Fibroblast of the aortic adventitia (primary cell): ENCODE measurements around the gene TRIM67. TPM values are rescaled to one million over a fixed set of nuclear protein-coding genes. Genes with fewer than 3 reads are reported as not detected.

Source experiments
- DNase-seq: peaks from one replicate; pipeline ENCODE4 v3.0.0-alpha.2; 2010; ENCODE audit warnings: low read depth
- H3K4me3 ChIP-seq: 2 replicates; pipeline ENCODE4 v1.5.1; 2011; ENCODE audit warnings: low read depth, mild to moderate bottlenecking, control low read depth, low read length, moderate library complexity
- CTCF ChIP-seq: IDR thresholded peaks from 2 replicates; pipeline ENCODE4 v1.5.1; 2011; ENCODE audit warnings: mild to moderate bottlenecking, low read length, control low read depth, inconsistent platforms; ENCODE audit not compliant: insufficient read depth
- total RNA-seq: library from RNA; depleted of rRNA; stranded (reverse); fragments of >200 nt; gene quantifications from 2 replicates; pipeline ENCODE4 v1.2.3, GENCODE V29; 2012; ENCODE audit warnings: low replicate concordance

Gene TRIM67
- total RNA-seq, 1 donor = not detected

- H3K4me3 ChIP-seq = no peak overlapping the region
- no peak for DNase-seq
- TF ChIP-seq CTCF = no peak
These were observed 64.3 kb downstream of the TRIM67 start for GRCh38 chr1:231226156-231226555.

- no peak for TF ChIP-seq CTCF
- DNase-seq = no peak
- no peak overlapping the region for H3K4me3 ChIP-seq
These were observed 69.7 kb downstream of the TRIM67 start for GRCh38 chr1:231231511-231231910.

- no peak overlapping the region for H3K4me3 ChIP-seq
- no peak for DNase-seq
- no peak for TF ChIP-seq CTCF
These were observed 71.2 kb downstream of the TRIM67 start for GRCh38 chr1:231232870-231233734.

GRCh38 chr1:231233735-231234417 lies 72.0 kb downstream of the TRIM67 start:
- TF ChIP-seq CTCF = no peak
- DNase-seq = no peak
- H3K4me3 ChIP-seq = no peak overlapping the region

- no peak for TF ChIP-seq CTCF
- no peak for DNase-seq
- H3K4me3 ChIP-seq = no peak overlapping the region
These were observed 72.6 kb downstream of the TRIM67 start for GRCh38 chr1:231234506-231234905.

- TF ChIP-seq CTCF = no peak
- no peak overlapping the region for H3K4me3 ChIP-seq
- DNase-seq = no peak
These were observed 73.8 kb downstream of the TRIM67 start for GRCh38 chr1:231235526-231236207.
